NB4 (cell line): ENCODE data around the gene FAM217A.

Experiments used
- MYC ChIP-seq: IDR thresholded peaks from 2 replicates; pipeline ENCODE4 v1.6.1; 2011; ENCODE audit warnings: low read depth, low read length
- POLR2A ChIP-seq: IDR thresholded peaks from 2 replicates; pipeline ENCODE4 v1.6.1; 2011; ENCODE audit warnings: mild to moderate bottlenecking; ENCODE audit not compliant: insufficient read length; ENCODE audit errors: extremely low read depth
- TF ChIP-seq, protein P1 (sequence below): IDR thresholded peaks from 2 replicates; pipeline ENCODE4 v1.6.1; 2011; ENCODE audit warnings: low read depth, low read length
- TF ChIP-seq, protein P2 (sequence below): IDR thresholded peaks from one replicate; pipeline ENCODE4 v1.5.1; 2012; ENCODE audit warnings: low read depth, low read length

DNA sequence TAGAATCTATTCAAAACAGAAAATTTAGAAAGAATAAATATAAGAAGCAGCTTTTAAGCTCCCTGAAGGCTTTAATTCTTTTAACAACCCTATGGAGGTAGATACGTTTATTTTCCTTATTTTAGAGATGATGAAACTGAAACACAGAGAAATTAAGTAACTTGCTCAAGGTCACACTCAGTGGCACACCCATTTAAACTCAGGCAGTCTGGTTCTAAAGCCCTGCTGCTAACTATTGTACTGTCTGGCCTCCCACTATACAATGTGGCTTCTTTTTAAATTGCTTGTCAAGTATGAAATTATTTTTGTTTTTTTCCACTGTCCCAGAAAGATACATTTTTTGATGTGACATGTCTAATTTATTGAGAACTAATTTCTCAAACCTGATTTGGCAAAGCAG lies 55.7 kb downstream of the FAM217A start:
- TF ChIP-seq, protein P1, sequence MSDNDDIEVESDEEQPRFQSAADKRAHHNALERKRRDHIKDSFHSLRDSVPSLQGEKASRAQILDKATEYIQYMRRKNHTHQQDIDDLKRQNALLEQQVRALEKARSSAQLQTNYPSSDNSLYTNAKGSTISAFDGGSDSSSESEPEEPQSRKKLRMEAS, result no peak
- TF ChIP-seq, protein P2, sequence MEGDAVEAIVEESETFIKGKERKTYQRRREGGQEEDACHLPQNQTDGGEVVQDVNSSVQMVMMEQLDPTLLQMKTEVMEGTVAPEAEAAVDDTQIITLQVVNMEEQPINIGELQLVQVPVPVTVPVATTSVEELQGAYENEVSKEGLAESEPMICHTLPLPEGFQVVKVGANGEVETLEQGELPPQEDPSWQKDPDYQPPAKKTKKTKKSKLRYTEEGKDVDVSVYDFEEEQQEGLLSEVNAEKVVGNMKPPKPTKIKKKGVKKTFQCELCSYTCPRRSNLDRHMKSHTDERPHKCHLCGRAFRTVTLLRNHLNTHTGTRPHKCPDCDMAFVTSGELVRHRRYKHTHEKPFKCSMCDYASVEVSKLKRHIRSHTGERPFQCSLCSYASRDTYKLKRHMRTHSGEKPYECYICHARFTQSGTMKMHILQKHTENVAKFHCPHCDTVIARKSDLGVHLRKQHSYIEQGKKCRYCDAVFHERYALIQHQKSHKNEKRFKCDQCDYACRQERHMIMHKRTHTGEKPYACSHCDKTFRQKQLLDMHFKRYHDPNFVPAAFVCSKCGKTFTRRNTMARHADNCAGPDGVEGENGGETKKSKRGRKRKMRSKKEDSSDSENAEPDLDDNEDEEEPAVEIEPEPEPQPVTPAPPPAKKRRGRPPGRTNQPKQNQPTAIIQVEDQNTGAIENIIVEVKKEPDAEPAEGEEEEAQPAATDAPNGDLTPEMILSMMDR, result no peak
- TF ChIP-seq POLR2A (no peak), MYC (no peak)
